Measurements from ENCODE around the gene CEMIP. TPM values are rescaled to one million over a fixed set of nuclear protein-coding genes. Genes with fewer than 3 reads are reported as not detected.

Gene CEMIP
- total and polyA plus RNA-seq, 10 of the 15 experiments (the other 5 are each of a cell fraction or from before 2014, with no cell fraction given), result 0.01 to 0.44 (median 0.16) TPM; not detected in 6

DNA sequence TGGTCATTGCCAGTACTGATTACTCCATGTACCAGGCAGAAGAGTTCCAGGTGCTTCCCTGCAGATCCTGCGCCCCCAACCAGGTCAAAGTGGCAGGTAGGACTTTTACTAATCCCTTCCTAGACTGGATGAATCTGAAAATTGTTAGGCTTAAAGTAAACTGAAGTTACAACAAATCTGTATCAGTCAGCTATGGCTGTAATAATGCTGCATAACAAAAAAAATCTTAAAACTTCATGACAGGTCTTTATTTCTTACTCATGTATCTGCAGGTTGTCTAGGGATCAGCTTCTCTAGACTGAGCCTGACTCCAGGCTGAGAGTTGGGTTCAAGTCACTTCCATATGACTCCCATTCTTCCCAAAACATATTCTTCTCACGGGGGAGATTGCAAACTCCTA, 116.8 kb downstream of the CEMIP start:
- no peak overlapping the region for H3K4me2 ChIP-seq (ENCODE audit: control insufficient read depth, insufficient read depth)
- no peak for TF ChIP-seq POLR2AphosphoS2 (IDR thresholded peaks at IDR 0.05; ENCODE audit: low read depth, low read length)
- no peak for TF ChIP-seq WRNIP1 (IDR thresholded peaks at IDR 0.05; ENCODE audit: borderline replicate concordance, low read depth, low read length)
- TF ChIP-seq PAX8 (IDR thresholded peaks at IDR 0.05), result no peak
- no peak for TF ChIP-seq GATAD2B (conservative IDR thresholded peaks at IDR 0.05; ENCODE audit: low read depth)
- TF ChIP-seq PAX5 (IDR thresholded peaks at IDR 0.05; ENCODE audit: borderline replicate concordance, low read depth, low read length), result no peak
- no peak for TF ChIP-seq ZNF384 (IDR thresholded peaks at IDR 0.05; ENCODE audit: borderline replicate concordance, low read depth, low read length)
- TF ChIP-seq, protein P1, sequence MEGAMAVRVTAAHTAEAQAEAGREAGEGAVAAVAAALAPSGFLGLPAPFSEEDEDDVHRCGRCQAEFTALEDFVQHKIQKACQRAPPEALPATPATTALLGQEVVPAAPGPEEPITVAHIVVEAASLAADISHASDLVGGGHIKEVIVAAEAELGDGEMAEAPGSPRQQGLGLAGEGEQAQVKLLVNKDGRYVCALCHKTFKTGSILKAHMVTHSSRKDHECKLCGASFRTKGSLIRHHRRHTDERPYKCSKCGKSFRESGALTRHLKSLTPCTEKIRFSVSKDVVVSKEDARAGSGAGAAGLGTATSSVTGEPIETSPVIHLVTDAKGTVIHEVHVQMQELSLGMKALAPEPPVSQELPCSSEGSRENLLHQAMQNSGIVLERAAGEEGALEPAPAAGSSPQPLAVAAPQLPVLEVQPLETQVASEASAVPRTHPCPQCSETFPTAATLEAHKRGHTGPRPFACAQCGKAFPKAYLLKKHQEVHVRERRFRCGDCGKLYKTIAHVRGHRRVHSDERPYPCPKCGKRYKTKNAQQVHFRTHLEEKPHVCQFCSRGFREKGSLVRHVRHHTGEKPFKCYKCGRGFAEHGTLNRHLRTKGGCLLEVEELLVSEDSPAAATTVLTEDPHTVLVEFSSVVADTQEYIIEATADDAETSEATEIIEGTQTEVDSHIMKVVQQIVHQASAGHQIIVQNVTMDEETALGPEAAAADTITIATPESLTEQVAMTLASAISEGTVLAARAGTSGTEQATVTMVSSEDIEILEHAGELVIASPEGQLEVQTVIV (IDR thresholded peaks at IDR 0.05; ENCODE audit: borderline replicate concordance, partially characterized antibody), result no peak
- TF ChIP-seq, protein P2, sequence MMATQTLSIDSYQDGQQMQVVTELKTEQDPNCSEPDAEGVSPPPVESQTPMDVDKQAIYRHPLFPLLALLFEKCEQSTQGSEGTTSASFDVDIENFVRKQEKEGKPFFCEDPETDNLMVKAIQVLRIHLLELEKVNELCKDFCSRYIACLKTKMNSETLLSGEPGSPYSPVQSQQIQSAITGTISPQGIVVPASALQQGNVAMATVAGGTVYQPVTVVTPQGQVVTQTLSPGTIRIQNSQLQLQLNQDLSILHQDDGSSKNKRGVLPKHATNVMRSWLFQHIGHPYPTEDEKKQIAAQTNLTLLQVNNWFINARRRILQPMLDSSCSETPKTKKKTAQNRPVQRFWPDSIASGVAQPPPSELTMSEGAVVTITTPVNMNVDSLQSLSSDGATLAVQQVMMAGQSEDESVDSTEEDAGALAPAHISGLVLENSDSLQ (IDR thresholded peaks at IDR 0.05), result no peak
- TF ChIP-seq NFYA (IDR thresholded peaks at IDR 0.05; ENCODE audit: borderline replicate concordance, low read depth, low read length), result no peak
- H3K27me3 ChIP-seq (replicated peaks in 1 of 2; ENCODE audit: control insufficient read depth in 2 of 2, insufficient read depth in 2 of 2, low read length in 1 of 2), result no peaks in the 10 kb centered on the region
- POLR2A ChIA-PET, result no interaction called here
- RAD21 ChIA-PET (ENCODE audit: unreplicated experiment), result no interaction called here
- SMC1A ChIA-PET (ENCODE audit: uncharacterized antibody, unreplicated experiment), result no interaction called here
- no TSS peak for BruUV-seq (replicated peaks)
- intact Hi-C loops (cut with micrococcal nuclease; ENCODE audit: unreplicated experiment) (no loop called here), in situ Hi-C loops (cut with MboI) (no loop called here)
- WGBS (ENCODE audit: insufficient coverage, insufficient replicate concordance, low lambda C conversion rate, missing lambda C conversion rate), result 34% methylated on average over 2 of the region's 2 CpGs
- FAIRE-seq (no peak), ATAC-seq (no peak), DNase-seq (ENCODE audit: low read depth, low spot score) (no peak)
- CTCF ChIA-PET, result no interaction called here
- no peak overlapping the region for H3K27ac ChIP-seq (ENCODE audit: control insufficient read depth, insufficient read depth)
- H4K20me1 ChIP-seq (ENCODE audit: control insufficient read depth, insufficient read depth), result no peaks in the 10 kb centered on the region
- H3K9me3 ChIP-seq (replicated peaks; ENCODE audit: control insufficient read depth, insufficient read depth, low read length), result no peaks in the 10 kb centered on the region; the same call in 2 of the 3 replicates
- H3K79me2 ChIP-seq (ENCODE audit: control insufficient read depth, insufficient read depth, low read length), result no peaks in the 10 kb centered on the region
- H3K36me3 ChIP-seq (ENCODE audit: control insufficient read depth in 2 of 2, insufficient read depth in 2 of 2, low read length in 1 of 2), result no peaks in the 10 kb centered on the region
- H3K9ac ChIP-seq (ENCODE audit: control insufficient read depth, insufficient read depth, low read length), result no peak overlapping the region
- no peaks in the 10 kb centered on the region for H3K4me1 ChIP-seq (ENCODE audit: control insufficient read depth, insufficient read depth, low read length)
- no peak overlapping the region for H3K4me3 ChIP-seq
- no peak overlapping the region for H2AFZ ChIP-seq (ENCODE audit: control insufficient read depth, low read depth, low read length)

Measured in GM12878 (cell line).